Measurements from ENCODE around the gene JTB. TPM values are rescaled to one million over a fixed set of nuclear protein-coding genes. Genes with fewer than 3 reads are reported as not detected.

The JTB gene
- total and polyA plus RNA-seq, 12 donors, result 49.4 to 225 (median 66.1) TPM

DNA sequence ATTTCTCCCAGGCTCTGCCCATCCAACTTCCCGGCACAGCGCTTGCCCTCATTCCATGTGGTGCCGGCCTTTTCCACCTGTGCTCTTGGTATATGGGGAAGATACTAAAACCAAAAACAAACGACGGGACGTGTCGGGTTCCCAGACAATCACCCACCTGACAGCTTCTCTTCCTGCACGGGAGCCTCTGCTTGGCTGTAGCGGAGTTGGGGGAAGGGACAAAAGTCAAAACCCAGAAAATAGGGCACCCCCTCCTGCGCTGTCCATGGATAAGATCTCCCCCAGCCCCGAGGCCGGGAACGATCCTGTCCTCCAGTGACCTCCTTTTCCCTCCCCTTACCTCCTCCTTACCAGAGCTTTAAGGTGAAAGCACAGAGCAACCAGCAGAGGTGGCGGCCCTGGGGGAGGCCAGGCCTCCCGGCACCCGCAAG, 640 bp downstream of the JTB start:
- Histone ChIP-seq H3K4me3 (peak overlapping the region; percentile 69 to 99 (median 94)), H3K27ac (peak overlapping the region; percentile 79 to 98 (median 96)), H3K27me3 (no peaks in the 10 kb centered on the region), H3K36me3 (peaks cover 0 to 66% (median 28%) of the 10 kb centered on the region in 9 donors), H3K4me1 (peaks cover 7 to 47% (median 19%) of the 10 kb centered on the region in 9 donors), H3K9me3 (no peaks in the 10 kb centered on the region)
- TF ChIP-seq, protein P1, sequence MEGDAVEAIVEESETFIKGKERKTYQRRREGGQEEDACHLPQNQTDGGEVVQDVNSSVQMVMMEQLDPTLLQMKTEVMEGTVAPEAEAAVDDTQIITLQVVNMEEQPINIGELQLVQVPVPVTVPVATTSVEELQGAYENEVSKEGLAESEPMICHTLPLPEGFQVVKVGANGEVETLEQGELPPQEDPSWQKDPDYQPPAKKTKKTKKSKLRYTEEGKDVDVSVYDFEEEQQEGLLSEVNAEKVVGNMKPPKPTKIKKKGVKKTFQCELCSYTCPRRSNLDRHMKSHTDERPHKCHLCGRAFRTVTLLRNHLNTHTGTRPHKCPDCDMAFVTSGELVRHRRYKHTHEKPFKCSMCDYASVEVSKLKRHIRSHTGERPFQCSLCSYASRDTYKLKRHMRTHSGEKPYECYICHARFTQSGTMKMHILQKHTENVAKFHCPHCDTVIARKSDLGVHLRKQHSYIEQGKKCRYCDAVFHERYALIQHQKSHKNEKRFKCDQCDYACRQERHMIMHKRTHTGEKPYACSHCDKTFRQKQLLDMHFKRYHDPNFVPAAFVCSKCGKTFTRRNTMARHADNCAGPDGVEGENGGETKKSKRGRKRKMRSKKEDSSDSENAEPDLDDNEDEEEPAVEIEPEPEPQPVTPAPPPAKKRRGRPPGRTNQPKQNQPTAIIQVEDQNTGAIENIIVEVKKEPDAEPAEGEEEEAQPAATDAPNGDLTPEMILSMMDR (IDR thresholded peaks at IDR 0.05), result no peak
- intact Hi-C loops (cut with DNase I), result no loop called here
- DNase-seq (no peak), ATAC-seq (peak in 6 of 8 donors; percentile 2 to 13 (median 4))
- 0 to 1% methylated on average over 16 of the region's 16 CpGs for WGBS, 2 donors

DNA sequence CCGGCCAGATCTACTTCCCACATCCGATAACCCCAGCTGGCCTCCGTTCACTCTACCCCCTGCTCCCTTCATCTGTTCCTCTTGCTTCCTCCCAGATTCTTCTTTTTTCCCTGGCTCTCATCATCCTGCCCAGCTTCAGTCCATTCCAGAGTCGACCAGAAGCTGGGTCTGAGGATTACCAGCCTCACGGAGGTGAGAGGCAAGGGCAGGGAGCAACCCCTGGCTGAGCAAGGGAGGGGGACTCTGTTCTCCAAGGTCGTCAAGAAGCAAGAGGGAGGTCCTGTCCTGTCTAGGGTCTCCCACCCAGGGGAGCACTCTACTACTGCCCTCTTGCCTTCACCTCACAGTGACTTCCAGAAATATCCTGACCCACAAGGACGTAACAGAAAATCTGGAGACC, 3.9 kb downstream of the JTB start:
- H3K9me3 ChIP-seq, result no peaks in the 10 kb centered on the region
- H3K27ac ChIP-seq, result no peak overlapping the region
- no peaks in the 10 kb centered on the region for H3K27me3 ChIP-seq
- TF ChIP-seq, protein P1 (IDR thresholded peaks at IDR 0.05), result no peak
- 81 to 82% methylated on average over 7 of the region's 7 CpGs for WGBS, 2 donors
- H3K4me1 ChIP-seq, result peaks cover 7 to 42% (median 19%) of the 10 kb centered on the region in 9 donors
- H3K36me3 ChIP-seq, result peaks cover 0 to 40% (median 28%) of the 10 kb centered on the region in 9 donors
- DNase-seq, result no peak
- no peak overlapping the region for H3K4me3 ChIP-seq
- intact Hi-C loops (cut with DNase I), result no loop called here
- no peak for ATAC-seq

DNA sequence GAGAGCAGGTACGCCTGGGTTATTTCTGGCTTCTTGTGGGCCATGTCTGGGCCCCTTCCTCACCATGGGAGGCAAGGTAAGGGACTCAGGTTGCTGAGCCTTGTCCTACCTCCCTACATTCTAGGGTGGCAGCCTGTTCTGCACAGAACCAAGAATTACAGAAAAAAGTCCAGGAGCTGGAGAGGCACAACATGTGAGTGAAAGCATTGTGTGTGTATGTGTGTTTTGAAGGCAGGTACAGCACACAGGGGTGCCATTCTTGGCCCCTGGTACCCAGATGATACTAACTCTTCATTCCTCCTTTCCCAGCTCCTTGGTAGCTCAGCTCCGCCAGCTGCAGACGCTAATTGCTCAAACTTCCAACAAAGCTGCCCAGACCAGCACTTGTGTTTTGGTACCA, 4.4 kb downstream of the JTB start:
- 90 to 95% methylated on average over 3 of the region's 3 CpGs for WGBS, 2 donors
- ATAC-seq, result no peak
- H3K4me1 ChIP-seq, result peaks cover 9 to 42% (median 20%) of the 10 kb centered on the region in 9 donors

DNA sequence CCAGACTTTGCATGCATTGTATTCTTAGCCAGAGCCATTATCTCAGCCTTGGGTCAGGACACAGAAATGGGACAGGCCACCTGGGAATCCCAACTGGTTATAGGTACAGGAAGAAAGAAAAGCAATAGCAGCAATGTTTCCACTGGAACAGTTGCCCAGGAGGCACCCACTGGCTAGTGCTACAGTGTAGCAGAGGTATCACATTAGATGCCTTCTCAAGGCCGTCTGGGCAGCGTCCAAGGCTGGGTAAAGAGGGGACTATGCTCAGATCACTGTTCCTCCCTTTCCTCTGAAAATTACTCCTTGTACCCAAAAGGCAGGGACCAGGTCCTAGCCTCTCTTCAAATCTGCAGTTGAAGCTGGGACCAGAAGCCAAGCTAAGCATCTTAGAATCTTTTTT, 7.1 kb downstream of the JTB start:
- Histone ChIP-seq H3K9me3 (no peaks in the 10 kb centered on the region), H3K4me3 (no peak overlapping the region), H3K36me3 (peaks cover 0 to 28% (median 21%) of the 10 kb centered on the region in 9 donors), H3K27ac (no peak overlapping the region), H3K4me1 (peaks cover 11 to 43% (median 21%) of the 10 kb centered on the region in 9 donors), H3K27me3 (no peaks in the 10 kb centered on the region)
- TF ChIP-seq, protein P1 (IDR thresholded peaks at IDR 0.05), result no peak
- intact Hi-C loops (cut with DNase I), result no loop called here
- WGBS, 2 donors, result 91 to 100% methylated on average over 2 of the region's 2 CpGs
- DNase-seq (no peak), ATAC-seq (no peak)

More for the DNA sequence above, 4.4 kb downstream of the JTB start:
- Histone ChIP-seq H3K27me3 (no peaks in the 10 kb centered on the region), H3K27ac (no peak overlapping the region), H3K4me3 (no peak overlapping the region), H3K9me3 (no peaks in the 10 kb centered on the region), H3K36me3 (peaks cover 0 to 40% (median 28%) of the 10 kb centered on the region in 9 donors)
- no peak for DNase-seq
- intact Hi-C loops (cut with DNase I), result no loop called here
- TF ChIP-seq, protein P1 (IDR thresholded peaks at IDR 0.05), result no peak
